ENCODE data around the gene AFF4. TPM values are rescaled to one million over a fixed set of nuclear protein-coding genes. Genes with fewer than 3 reads are reported as not detected.

Gene AFF4
- total and polyA plus RNA-seq, 9 of the 15 experiments (the other 6 are each of a cell fraction or from before 2014, with no cell fraction given), result 1.7 to 25.8 (median 17.9) TPM

GRCh38 chr5:132866342-132867045 lies 96.9 kb downstream of the AFF4 start, which contains the start of the genes GDF9 and UQCRQ (continued):
- TF ChIP-seq TEAD4 (IDR thresholded peaks at IDR 0.05; ENCODE audit: low read length) (0 out of 2 replicates have a peak, but pooled peaks have one; percentile 4), TEAD4 (CRISPR knock-in tag; IDR thresholded peaks at IDR 0.05; ENCODE audit: borderline replicate concordance) (no peak), GABPB1 (CRISPR knock-in tag; IDR thresholded peaks at IDR 0.05) (peak; percentile 97), ZNF57 (CRISPR knock-in tag; IDR thresholded peaks at IDR 0.05) (0 out of 2 replicates have a peak, but pooled peaks have one; percentile 58), EZH2 (IDR thresholded peaks at IDR 0.05; ENCODE audit: borderline replicate concordance, low read depth, low read length) (no peak), TARDBP (IDR thresholded peaks at IDR 0.05) (0 out of 2 replicates have a peak, but pooled peaks have one; percentile 42), ELK1 (CRISPR knock-in tag; IDR thresholded peaks at IDR 0.05) (no peak), PCBP1 (IDR thresholded peaks at IDR 0.05; ENCODE audit: low read depth, low read length, poor library complexity, severe bottlenecking) (no peak), RHOXF2B (CRISPR knock-in tag; conservative IDR thresholded peaks at IDR 0.05) (0 out of 2 replicates have a peak, but pooled peaks have one; percentile 49), TAF9B (IDR thresholded peaks at IDR 0.05; ENCODE audit: partially characterized antibody) (peak; percentile 81), NRF1 (conservative IDR thresholded peaks at IDR 0.05 in 1 of 2, IDR thresholded peaks at IDR 0.05 in 1 of 2) (peak; percentile 36 to 61), PML (IDR thresholded peaks at IDR 0.05; ENCODE audit: low read length) (peak; percentile 93), NR1H2 (CRISPR knock-in tag; IDR thresholded peaks at IDR 0.05) (peak; percentile 97), ESRRA (IDR thresholded peaks at IDR 0.05; ENCODE audit: borderline replicate concordance, low read depth) (peak; percentile 77; the same call in 1 of the 2 replicates), PHF8 (IDR thresholded peaks at IDR 0.05; ENCODE audit: borderline replicate concordance, low read length) (peak; percentile 99), TCF15 (CRISPR knock-in tag; IDR thresholded peaks at IDR 0.05) (no peak), MBD1 (CRISPR knock-in tag; IDR thresholded peaks at IDR 0.05) (no peak), ZNF609 (CRISPR knock-in tag; IDR thresholded peaks at IDR 0.05; ENCODE audit: borderline replicate concordance) (0 out of 2 replicates have a peak, but pooled peaks have one; percentile 61), FOXP1 (CRISPR knock-in tag; IDR thresholded peaks at IDR 0.05) (no peak; the same call in 1 of the 2 replicates), POLR2AphosphoS2 (IDR thresholded peaks at IDR 0.05; ENCODE audit: low read length) (peak; percentile 90), SREBF2 (CRISPR knock-in tag; IDR thresholded peaks at IDR 0.05) (peak; percentile 94; the same call in 1 of the 2 replicates)

Data from K562 (cell line).